22Rv1 (cell line): ENCODE data around the gene ADAMTS16.

Experiments used
- H3K27ac ChIP-seq: fragments of 450-650 bp; 2 replicates; pipeline ENCODE4 v1.5.1; 2017
- ZFX ChIP-seq: fragments of 450-650 bp; IDR thresholded peaks from 2 replicates; pipeline ENCODE4 v1.6.1; 2017; ENCODE audit warnings: antibody characterized with exemption, borderline replicate concordance
- TF ChIP-seq, protein P1 (sequence below): fragments of 450-650 bp; IDR thresholded peaks from 2 replicates; pipeline ENCODE4 v1.5.1; 2017; ENCODE audit warnings: mild to moderate bottlenecking

Gene ADAMTS16

DNA sequence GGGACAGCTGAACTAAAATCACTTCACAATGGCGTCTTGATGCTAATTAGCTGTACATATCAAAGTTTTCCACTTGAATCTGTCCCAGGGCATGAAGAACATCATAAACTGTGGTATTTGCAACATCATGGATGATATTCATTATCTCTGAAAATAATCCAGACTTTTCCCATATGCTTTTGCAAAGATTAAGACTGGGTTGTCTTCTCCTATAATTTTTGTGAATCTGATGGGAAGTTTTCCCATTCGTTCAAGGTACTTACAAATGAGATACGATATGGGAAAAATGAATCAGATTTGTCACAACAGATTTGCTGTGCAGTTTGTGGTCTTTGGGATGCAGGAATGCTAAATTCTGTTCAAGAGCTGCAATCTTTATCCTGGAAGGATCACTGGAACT is 17.4 kb upstream of the ADAMTS16 start:
- no peak overlapping the region for H3K27ac ChIP-seq

DNA sequence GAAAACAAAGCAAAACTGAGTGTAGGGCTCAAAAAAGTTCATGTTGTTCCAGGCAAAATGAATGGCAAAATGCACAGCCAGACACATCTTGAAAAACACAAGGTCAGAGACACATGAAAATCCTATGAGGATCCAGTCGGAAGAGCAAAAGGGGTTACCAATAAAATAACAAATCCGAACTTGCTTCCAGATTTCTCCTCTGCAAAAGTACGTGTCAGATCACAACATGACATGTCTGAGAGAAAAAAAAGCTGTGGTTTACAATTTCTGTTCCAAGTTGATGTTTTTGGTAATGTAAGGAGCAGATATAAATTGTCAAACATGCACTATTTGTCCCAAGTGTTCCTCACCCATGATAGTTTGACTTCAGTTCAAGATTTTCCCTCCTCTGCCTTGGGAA is 15.9 kb upstream of the ADAMTS16 start:
- no peak overlapping the region for H3K27ac ChIP-seq
- TF ChIP-seq ZFX, result no peak
- TF ChIP-seq, protein P1, sequence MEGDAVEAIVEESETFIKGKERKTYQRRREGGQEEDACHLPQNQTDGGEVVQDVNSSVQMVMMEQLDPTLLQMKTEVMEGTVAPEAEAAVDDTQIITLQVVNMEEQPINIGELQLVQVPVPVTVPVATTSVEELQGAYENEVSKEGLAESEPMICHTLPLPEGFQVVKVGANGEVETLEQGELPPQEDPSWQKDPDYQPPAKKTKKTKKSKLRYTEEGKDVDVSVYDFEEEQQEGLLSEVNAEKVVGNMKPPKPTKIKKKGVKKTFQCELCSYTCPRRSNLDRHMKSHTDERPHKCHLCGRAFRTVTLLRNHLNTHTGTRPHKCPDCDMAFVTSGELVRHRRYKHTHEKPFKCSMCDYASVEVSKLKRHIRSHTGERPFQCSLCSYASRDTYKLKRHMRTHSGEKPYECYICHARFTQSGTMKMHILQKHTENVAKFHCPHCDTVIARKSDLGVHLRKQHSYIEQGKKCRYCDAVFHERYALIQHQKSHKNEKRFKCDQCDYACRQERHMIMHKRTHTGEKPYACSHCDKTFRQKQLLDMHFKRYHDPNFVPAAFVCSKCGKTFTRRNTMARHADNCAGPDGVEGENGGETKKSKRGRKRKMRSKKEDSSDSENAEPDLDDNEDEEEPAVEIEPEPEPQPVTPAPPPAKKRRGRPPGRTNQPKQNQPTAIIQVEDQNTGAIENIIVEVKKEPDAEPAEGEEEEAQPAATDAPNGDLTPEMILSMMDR, result no peak

More for the DNA sequence above, 17.4 kb upstream of the ADAMTS16 start:
- no peak for TF ChIP-seq ZFX
- TF ChIP-seq, protein P1, result no peak

DNA sequence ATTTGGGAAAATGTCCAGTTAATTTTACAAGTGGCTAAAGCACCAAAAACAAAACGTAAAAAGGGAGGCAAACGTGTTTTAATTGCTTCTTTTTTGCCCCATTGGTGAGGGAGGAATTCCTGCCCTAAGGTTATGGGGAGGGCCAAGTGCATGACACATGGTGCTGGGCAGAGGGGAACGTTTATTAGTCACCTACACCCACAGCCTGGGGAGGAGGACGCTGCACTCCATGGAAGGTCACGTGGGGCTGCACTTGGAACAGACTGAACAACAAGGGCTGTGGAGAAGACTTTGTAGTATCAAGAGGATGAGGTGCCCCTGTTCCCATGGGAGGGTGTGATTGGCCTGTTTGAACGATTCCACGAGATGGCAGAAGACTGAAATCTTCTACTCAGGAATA is 13.7 kb upstream of the ADAMTS16 start:
- no peak overlapping the region for H3K27ac ChIP-seq
- TF ChIP-seq, protein P1, result no peak
- TF ChIP-seq ZFX, result no peak

DNA sequence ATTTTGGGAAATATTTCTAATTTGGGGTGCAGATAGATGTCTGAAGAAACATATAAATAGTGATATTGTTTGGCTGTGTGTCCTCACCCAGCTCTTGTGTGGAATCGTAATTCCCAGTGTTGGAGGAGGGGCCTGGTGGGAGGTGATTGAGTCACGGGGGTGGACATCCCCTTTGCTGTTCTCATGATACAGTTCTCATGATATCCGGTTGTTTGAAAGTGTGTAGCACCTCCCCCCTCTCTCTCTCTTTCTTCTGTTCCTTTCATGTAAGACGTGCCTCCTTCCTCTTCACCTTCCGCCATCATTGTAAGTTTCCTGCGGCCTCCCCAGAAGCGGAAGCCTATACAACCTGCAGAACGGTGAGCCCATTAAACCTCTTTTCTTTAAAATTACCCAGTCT is 11.4 kb upstream of the ADAMTS16 start:
- no peak for TF ChIP-seq ZFX
- TF ChIP-seq, protein P1, result no peak
- no peak overlapping the region for H3K27ac ChIP-seq

DNA sequence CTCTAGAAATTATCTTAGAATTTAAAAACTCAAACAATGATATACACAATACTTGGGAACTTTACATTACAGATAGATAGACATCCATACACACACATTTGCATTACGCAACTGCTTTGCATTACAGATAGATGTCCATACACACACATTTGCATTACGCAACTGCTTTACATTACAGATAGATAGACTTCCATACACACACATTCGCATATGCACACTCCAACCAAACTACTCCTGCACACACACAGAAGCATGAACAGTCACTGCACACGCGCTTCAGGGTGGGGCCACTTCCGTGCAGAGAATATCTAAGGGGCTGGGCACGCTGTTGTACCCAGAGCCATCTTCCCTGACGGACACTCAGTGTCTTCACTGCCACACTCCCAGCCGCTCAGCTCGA is 7.9 kb upstream of the ADAMTS16 start:
- no peak overlapping the region for H3K27ac ChIP-seq
- TF ChIP-seq, protein P1, result no peak
- no peak for TF ChIP-seq ZFX

DNA sequence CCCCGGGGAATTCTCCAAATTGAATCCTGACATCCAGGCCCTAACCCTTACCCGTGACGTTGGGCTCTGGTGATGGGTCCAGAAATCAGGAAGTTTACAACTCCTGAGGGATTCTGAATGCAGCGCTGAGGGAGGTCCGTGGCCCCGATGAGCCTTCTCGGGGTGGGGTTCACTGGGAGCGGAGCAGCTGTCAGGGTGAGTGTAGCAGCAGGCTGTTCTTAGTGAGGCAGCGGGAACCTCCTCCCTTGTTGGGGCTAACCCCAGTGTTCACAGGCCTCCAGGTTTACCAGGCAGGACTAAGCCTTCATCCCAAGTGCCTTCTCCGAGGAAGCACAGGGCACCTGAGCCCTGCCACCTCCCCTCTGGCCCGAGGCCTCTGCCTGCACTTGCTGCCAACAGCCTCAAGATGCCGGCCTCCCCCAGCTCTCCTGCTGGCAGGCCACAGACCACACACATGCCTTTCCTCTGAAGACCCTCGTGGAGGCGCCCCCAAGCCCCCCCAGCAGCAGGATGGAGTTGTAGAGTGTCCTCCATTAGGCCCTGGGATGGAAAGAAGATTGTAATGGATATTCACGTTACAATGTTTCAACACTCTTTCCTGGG is 7.3 kb upstream of the ADAMTS16 start:
- TF ChIP-seq, protein P1, result no peak
- no peak for TF ChIP-seq ZFX
- H3K27ac ChIP-seq, result no peak overlapping the region

DNA sequence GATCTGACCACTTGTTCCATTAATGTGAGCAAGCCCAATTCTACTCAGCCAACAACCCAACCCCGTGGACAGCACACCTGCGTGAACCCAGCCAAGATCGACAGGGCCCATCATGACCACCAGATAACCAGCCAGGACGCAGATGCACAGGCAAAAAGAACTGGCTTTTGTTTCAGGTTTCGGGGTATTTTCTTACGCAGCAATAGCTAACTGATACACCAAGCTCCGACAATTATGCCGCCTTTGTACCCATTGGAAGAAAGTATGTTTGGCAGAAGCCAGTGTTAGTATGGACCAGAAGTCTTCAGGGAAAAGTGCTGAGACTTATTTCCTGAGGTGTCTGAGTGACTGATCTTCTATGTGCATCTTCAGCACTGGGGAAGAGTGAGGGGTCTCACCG is 6.0 kb upstream of the ADAMTS16 start:
- no peak overlapping the region for H3K27ac ChIP-seq
- TF ChIP-seq ZFX, result no peak
- TF ChIP-seq, protein P1, result no peak
